NCI-H2081 (cell line): ENCODE measurements around the gene SUFU.
"Not testable (repeated sequence)": the region's sequence is repeated elsewhere in the genome, so short reads cannot be mapped to it uniquely, and the experiment has no call there.

Experiments used
- DNase-seq, 2 experiments: peaks; one replicate each; lab custom pipeline; 2025; lab: John Stamatoyannopoulos, UW

SUFU gene

GRCh38 chr10:102514487-102515311, 10.9 kb downstream of the SUFU start:
- no peak for DNase-seq

GRCh38 chr10:102515724-102516123, 12.0 kb downstream of the SUFU start:
- DNase-seq = no peak

GRCh38 chr10:102517553-102517952, 13.8 kb downstream of the SUFU start:
- DNase-seq = no peak

- no peak for DNase-seq
Observed at GRCh38 chr10:102519246-102519825, 15.6 kb downstream of the SUFU start.

GRCh38 chr10:102522874-102523249, 19.1 kb downstream of the SUFU start:
- DNase-seq = no peak

- no peak for DNase-seq
Observed at GRCh38 chr10:102523250-102524029, 19.7 kb downstream of the SUFU start.

- DNase-seq = no peak
Observed at GRCh38 chr10:102524746-102525145, 21.0 kb downstream of the SUFU start.

GRCh38 chr10:102527546-102527945, 23.8 kb downstream of the SUFU start:
- no peak for DNase-seq

GRCh38 chr10:102534333-102534732, 30.6 kb downstream of the SUFU start:
- no peak for DNase-seq

GRCh38 chr10:102534966-102535365, 31.2 kb downstream of the SUFU start:
- DNase-seq = not testable (repeated sequence)

GRCh38 chr10:102535481-102536147, 31.8 kb downstream of the SUFU start:
- no peak for DNase-seq

GRCh38 chr10:102537367-102537766, 33.6 kb downstream of the SUFU start:
- DNase-seq = no peak

- no peak for DNase-seq
Observed at GRCh38 chr10:102537948-102538347, 34.2 kb downstream of the SUFU start.

- DNase-seq = no peak
Observed at GRCh38 chr10:102538811-102539210, 35.0 kb downstream of the SUFU start.

GRCh38 chr10:102540023-102540422, 36.3 kb downstream of the SUFU start:
- DNase-seq = no peak

GRCh38 chr10:102542800-102543418, 39.1 kb downstream of the SUFU start:
- DNase-seq = no peak

GRCh38 chr10:102545265-102545871, 41.6 kb downstream of the SUFU start:
- DNase-seq = no peak

- DNase-seq = no peak
Observed at GRCh38 chr10:102545997-102546396, 42.2 kb downstream of the SUFU start.

- no peak for DNase-seq
Observed at GRCh38 chr10:102546606-102547320, 43.0 kb downstream of the SUFU start.

GRCh38 chr10:102549549-102549948, 45.8 kb downstream of the SUFU start:
- no peak for DNase-seq
